D721Med (cell line): Measurements from ENCODE around the gene LGSN.
"Not testable (repeated sequence)": the region's sequence is repeated elsewhere in the genome, so short reads cannot be mapped to it uniquely, and the experiment has no call there.

ENCODE experiments used
- DNase-seq: peaks from one replicate; pipeline ENCODE4 v3.0.0; 2011; ENCODE audit warnings: low spot score; ENCODE audit not compliant: insufficient read length
- FAIRE-seq: peaks from 2 replicates; lab custom pipeline; 2011; peaks lifted over from hg19 to GRCh38; lab: Jason Lieb, UNC
- TF ChIP-seq, protein P1 (sequence below): IDR thresholded peaks from 2 replicates; pipeline ENCODE4 v1.5.1; 2012; ENCODE audit warnings: mild to moderate bottlenecking, control low read depth; ENCODE audit not compliant: insufficient read depth; ENCODE audit errors: missing control alignments

The LGSN gene, protein sequence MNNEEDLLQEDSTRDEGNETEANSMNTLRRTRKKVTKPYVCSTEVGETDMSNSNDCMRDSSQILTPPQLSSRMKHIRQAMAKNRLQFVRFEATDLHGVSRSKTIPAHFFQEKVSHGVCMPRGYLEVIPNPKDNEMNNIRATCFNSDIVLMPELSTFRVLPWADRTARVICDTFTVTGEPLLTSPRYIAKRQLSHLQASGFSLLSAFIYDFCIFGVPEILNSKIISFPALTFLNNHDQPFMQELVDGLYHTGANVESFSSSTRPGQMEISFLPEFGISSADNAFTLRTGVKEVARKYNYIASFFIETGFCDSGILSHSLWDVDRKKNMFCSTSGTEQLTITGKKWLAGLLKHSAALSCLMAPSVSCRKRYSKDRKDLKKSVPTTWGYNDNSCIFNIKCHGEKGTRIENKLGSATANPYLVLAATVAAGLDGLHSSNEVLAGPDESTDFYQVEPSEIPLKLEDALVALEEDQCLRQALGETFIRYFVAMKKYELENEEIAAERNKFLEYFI

DNA sequence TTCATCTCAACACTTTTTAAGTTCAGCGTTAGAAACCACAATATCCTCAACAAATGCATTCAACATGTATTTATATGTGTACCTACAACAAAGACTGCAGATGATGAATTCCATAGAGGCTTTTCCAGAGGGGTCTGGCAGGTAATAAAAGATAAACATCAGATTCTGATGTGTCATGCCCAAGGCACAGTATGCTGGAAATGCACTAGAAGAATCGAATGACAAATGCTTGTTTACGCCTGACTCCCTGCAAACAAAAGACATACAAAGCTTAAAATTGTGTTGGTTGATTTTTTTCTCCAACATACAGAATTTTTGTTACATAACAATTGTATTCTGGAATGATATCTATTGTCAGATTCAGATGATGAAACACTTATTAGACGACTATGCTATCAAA lies at the start of gene LGSN:
Gene LGSN (minus strand): TSS at position 45 of the 400 bp plus-strand sequence. CDS start 40 bp downstream, at position 5.
- DNase-seq (no peak), FAIRE-seq (no peak)
- TF ChIP-seq, protein P1, sequence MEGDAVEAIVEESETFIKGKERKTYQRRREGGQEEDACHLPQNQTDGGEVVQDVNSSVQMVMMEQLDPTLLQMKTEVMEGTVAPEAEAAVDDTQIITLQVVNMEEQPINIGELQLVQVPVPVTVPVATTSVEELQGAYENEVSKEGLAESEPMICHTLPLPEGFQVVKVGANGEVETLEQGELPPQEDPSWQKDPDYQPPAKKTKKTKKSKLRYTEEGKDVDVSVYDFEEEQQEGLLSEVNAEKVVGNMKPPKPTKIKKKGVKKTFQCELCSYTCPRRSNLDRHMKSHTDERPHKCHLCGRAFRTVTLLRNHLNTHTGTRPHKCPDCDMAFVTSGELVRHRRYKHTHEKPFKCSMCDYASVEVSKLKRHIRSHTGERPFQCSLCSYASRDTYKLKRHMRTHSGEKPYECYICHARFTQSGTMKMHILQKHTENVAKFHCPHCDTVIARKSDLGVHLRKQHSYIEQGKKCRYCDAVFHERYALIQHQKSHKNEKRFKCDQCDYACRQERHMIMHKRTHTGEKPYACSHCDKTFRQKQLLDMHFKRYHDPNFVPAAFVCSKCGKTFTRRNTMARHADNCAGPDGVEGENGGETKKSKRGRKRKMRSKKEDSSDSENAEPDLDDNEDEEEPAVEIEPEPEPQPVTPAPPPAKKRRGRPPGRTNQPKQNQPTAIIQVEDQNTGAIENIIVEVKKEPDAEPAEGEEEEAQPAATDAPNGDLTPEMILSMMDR = no peak

DNA sequence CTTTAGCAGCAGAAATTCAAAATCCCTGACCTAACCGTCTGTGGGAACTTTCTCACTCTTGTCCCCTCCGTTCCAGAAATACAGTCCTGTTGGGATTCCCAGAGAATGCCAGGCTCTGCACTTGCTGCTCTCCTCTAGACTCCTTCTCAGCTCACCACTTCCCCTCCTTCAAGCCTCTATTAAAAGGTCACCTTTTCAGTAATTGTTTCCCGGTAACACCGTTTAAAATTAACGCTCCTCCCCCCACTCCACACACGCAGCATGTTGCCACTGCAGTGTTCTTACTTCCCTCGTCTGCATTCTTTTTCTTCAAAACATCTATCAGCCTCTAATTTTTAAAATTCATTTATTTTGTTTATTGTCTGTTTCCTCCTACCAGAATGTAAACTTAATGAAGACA lies 48.6 kb upstream of the LGSN start:
- TF ChIP-seq, protein P1 = no peak
- FAIRE-seq = no peak

DNA sequence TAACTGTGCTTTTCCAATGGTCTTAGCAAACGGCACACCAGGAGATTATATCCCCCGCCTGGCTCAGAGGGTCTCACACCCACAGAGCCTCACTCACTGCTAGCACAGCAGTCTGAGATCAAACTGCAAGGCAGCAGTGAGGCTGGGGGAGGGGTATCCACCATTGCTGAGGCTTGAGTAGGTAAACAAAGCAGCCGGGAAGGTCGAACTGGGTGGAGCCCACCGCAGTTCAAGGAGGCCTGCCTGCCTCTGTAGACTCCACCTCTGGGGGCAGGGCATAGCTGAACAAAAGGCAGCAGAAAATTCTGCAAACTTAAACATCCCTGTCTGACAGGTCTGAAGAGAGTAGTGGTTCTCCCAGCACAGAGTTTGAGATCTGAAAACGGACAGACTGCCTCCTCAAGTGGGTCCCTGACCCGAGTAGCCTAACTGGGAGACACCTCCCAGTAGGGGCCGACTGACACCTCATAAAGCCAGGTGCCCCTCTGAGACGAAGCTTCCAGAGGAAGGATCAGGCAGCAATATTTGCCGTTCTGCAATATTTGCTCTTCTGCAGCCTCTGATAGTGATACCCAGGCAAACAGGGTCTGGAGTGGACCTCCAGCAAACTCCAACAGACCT lies 42.8 kb upstream of the LGSN start:
- not testable (repeated sequence) for FAIRE-seq

More for the DNA sequence above, 48.6 kb upstream of the LGSN start:
- DNase-seq = no peak

DNA sequence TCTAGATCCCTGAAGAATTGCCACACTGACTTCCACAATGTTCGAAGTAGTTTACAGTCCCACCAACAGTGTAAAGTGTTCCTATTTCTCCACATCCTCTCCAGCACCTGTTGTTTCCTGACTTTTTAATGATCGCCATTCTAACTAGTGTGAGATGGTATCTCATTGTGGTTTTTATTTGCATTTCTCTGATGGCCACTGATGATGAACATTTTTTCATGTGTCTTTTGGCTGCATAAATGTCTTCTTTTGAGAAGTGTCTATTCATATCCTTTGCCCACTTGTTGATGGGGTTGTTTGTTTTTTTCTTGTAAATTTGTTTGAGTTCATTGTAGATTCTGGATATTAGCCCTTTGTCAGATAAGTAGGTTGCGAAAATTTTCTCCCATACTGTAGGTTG lies 37.6 kb upstream of the LGSN start:
- DNase-seq, FAIRE-seq: not testable (repeated sequence)

More for the DNA sequence above, 42.8 kb upstream of the LGSN start:
- DNase-seq = not testable (repeated sequence)

DNA sequence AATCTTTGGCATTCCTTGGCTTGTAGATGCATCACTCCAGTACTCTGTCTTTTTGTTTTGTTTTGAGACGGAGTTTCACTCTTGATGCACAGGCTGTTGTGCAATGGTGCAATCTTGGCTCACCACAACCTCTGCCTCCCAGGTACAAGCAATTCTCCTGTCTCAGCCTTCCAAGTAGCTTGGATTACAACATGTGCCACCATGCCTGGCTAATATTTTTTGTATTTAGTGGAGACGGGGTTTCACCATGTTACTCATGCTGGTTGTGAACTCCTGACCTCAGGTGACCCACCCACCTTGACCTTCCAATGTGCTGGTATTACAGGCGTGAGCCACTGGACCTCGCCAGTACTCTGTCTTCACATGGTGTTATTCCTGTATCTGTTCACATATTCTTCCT lies 35.8 kb upstream of the LGSN start:
- TF ChIP-seq, protein P1 = no peak
- DNase-seq (no peak), FAIRE-seq (no peak)

DNA sequence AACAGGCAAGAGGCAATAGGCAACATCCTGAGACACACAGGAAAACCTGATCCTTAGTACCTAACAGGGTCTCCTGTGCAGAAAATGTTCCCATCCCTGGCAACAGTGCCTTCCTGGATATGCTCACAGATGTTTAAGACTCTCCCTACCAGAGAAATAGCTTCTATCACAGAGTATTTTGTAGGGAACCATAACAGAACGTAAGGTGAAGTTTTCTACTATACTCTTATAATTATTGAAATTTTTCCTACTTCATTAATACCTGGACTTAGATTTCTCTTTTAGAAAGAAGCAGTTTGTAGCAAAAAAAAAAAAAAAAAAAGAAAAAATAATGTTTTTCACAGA lies 33.5 kb upstream of the LGSN start:
- TF ChIP-seq, protein P1 = no peak
- no peak for DNase-seq
- no peak for FAIRE-seq

DNA sequence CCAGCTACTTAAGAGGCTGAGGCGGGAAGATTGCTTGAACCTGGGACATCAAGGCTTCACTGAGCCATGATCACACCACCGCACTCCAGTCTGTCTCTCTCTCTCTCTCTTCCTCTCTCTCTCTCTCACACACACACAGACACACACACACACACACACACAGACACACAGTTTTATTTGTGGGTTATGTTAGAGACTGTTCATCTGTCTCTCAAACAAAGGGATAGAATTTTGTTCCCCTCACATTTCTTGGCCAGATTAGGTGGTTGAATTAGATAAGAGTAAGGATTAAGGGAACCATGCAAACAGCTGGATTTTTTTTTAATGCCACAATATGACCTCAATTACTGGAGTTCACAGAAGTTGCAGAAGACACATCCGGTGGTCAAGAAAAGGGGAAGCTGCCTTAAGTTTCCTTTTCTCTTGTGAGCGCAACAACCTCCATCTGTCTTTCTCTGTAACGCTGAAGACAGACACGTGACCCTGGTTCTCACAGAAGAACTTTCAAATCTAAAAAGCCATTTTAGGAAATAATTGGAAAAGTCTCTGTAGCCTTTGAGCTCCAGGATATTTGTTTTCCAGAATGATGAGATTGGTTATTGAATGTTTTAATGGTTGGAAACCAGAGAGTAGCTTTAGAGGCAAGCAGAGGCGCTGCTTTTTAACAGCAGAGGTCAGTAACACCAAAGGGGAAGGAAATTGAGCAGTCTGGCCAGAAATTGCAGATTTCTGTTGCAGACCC lies 32.9 kb upstream of the LGSN start:
- DNase-seq (no peak), FAIRE-seq (no peak)
- TF ChIP-seq, protein P1 = peak; percentile 12
